Left ventricle myocardium superior (tissue), 1 donor: ENCODE results near the gene IFI27L1. TPM values are rescaled to one million over a fixed set of nuclear protein-coding genes. Genes with fewer than 3 reads are reported as not detected.

Source experiments
- ATAC-seq: fragments of 200-7000 bp; cut with Tn5 transposase; one replicate; pipeline ENCODE4 v1.9.1; 2020; ENCODE audit warnings: mild to moderate bottlenecking, moderate library complexity
- DNase-seq: peaks from one replicate; pipeline ENCODE4 v3.0.0-alpha.2; 2020
- intact Hi-C: fragments of 100-400 bp; cut with micrococcal nuclease; formaldehyde crosslinking; loops from one replicate; pipeline ENCODE4 v1.11.0; 2022
- total RNA-seq: library from RNA; stranded (reverse); fragmentation: NEBNext Ultra II Directional; extraction: Animal tissue kit (Norgen Biotek cat#: 25700); gene quantifications from one replicate; pipeline ENCODE4 v1.2.1, GENCODE V29; 2021
- donor health status: DM: no; HTN: yes; CAD: no; lungs with severe emphysema.

Gene IFI27L1
- total RNA-seq, 1 donor from 2014 or later = 9.7 TPM

DNA sequence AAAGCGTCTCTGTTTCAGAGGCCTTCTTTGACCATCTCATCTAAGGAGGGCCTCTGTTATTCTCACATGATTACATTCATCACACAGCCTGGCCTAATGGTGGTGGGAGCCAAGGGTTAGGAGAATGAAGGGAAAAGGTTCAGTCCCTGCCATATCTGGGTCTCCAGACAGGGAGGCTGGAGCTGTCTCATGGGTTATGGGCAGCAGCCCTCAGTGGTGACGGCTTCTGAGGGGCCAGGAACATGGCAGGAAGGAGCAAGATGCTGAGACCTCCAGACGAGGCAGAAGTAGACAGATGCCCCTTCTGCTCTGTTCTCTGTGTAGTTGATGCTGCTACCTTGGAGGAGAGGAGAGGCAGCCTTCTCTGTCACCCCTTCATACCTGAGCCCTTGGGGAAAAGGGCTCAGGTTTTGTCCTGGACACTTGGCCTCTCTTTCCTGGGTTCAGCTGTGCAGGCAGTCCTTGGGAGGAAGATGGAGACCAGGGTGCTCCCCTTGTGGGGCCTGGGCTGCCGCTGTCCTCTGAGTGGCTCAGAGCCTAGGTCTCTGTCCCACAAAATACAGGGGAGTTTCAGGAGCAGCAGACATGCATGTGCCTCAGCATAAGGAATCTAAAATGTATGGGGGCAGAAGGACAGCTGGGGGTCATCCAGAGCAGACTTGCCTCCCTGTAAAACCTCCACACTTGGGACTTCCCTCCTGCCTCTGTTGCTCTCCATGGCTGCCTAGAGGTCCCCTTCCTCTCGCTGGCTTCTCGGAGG lies 44.7 kb downstream of the IFI27L1 start:
- DNase-seq = no peak

DNA sequence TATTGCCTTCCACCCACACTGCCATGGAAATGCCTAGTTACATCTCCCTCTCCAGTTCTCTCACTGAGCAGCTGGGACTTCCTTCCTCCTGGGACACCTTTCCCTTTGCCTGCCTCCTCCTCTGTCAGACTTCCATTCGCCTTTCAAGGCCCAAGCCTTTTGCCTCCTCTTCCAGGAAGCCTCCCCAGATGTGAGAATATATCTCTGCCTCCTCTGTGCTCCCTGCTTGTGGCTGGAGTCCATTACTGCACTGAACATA lies 45.2 kb downstream of the IFI27L1 start:
- intact Hi-C loops = no loop called here
- DNase-seq (no peak), ATAC-seq (no peak)

More for the DNA sequence above, 44.7 kb downstream of the IFI27L1 start:
- intact Hi-C loops = no loop called here
- no peak for ATAC-seq

DNA sequence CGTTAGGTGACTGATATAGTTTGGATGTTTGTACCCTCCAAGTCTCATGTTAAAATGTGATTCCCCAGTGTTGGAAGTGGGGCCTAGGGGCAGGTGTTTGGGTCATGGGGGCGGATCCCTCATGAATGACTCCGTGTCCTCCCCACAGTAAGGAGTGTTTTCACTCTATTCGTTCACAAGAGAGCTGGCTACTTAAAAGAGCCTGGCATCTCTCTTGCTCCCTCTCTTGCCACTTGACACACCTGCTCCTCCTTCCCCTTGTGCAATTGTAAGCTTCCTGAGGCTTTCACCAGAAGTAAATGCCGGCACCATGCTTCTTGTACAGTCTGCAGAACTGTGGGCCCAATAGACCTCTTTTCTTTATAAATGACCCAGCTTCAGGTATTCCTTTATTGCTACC lies 45.7 kb downstream of the IFI27L1 start:
- intact Hi-C loops = no loop called here
- ATAC-seq (no peak), DNase-seq (no peak)

DNA sequence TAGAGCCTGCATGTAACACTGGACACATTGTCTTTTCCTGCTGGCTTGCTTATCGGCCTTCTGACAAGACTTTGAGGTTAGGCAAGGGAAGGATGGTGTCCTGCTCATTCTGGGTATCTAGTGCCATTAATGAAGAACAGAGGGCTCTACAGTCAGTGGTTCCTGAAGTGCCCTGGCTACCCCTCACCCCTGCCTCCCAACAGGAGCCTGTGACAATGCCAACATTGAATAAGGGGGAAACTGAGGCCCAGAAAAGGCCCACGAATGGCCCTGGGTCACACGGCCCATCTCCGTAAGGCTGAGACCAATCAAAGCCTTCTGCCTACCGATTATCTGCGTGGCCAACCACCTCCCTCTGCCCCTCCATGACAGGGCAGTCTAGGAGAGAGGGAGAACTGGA lies 46.2 kb downstream of the IFI27L1 start:
- ATAC-seq (no peak), DNase-seq (no peak)
- intact Hi-C loops = no loop called here

DNA sequence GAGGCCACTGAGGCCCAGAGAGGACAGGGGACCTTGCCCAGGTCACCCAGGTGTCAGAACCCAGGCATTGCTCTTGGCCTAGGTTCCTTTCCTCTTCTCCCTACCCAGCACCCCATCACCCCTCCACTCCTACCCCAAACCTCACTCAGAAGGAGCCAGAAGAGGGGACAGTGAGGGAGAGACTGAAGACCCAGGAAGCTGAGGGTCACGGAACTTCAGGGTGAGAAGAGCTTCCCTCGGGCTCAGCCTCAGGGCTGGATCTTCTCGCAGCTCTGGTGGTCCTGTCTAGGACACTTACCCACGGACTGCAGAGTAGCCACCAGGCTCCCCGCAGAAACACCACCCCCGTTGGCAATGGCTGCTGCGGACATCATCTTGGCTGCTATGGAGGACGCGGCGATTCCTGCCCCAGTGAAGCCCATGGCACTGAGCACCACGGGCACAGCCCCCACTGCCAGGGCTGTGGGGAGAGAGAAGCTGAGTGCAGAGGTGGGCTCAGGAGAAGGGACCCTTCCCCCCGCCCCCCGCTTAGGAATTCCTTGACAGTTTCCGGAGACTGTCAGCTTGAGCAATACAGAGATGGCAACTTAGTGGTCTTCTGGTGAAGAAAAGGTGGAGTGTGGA lies 47.2 kb downstream of the IFI27L1 start:
- DNase-seq = no peak
- ATAC-seq = no peak
- intact Hi-C loops = no loop called here

DNA sequence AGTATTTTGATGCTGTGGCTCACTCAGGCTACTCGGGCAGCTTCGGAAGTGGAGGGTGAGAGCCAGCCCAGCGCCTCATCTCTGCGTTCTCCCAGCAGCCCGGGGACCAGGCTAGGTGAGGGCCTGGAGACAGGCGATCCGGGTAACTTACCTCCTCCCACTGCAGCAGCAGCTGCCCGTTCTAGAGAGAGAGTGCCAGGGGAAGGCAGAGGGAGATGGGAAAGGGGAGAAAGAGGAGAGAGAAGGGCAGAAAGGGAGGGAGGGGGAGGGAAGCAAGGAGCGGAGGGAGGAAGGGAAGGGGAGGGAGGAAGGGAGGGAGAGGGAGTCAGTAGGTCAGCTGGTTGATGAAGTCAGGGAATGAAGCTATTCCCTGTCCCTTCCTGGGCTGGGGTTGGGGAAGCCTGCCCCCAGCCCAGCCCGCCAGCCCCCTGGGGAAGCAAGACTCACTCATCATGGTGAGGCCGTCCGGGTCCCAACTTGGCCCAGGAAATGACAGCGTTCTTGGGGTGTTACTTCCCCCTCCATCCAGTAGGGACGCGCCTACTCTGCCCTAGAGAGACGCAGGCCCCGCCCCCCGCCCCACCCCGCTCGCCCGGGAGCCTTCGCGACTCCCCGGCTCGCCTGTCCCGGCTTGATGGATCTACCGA lies 48.1 kb downstream of the IFI27L1 start, which contains the start of gene IFI27L2:
TSS of gene IFI27L2 (minus strand) at position 494 of the 647 bp plus-strand sequence. CDS start at position 454, 40 bp downstream.
- peak; percentile 95 for ATAC-seq
- peak; percentile 80 for DNase-seq
- intact Hi-C loops = no loop called here

DNA sequence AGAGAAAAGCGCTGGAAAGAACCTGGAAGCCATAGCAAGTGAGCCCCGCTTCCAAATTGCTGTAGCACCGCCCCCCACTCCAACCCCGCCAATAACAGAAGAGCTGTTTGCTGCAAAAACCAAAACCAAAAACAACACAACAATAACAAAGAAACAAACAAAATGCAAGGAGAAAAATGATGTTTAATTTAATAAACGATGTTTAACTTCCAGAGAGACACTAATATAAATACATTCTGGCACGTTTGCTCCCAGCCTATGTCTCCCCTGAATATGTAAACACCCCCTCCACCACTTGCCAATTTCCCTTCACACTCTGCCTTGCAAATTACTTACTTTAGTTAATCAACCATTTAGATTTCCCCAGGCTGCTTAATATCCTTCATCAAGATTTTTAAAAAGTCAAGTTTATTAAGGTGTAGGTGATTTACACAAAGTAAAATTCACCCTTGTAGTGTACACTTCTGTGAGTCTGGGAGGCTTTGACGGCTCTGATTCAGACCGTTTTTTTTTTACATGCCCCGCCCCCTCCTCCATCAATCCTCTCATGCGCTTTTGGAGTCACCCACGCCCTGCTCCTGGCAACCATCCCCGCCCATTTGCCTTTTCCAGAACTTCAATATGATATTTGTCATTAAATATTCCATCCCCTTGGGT lies 48.8 kb downstream of the IFI27L1 start:
- intact Hi-C loops = no loop called here
- DNase-seq (peak; percentile 58), ATAC-seq (peak; percentile 66)

DNA sequence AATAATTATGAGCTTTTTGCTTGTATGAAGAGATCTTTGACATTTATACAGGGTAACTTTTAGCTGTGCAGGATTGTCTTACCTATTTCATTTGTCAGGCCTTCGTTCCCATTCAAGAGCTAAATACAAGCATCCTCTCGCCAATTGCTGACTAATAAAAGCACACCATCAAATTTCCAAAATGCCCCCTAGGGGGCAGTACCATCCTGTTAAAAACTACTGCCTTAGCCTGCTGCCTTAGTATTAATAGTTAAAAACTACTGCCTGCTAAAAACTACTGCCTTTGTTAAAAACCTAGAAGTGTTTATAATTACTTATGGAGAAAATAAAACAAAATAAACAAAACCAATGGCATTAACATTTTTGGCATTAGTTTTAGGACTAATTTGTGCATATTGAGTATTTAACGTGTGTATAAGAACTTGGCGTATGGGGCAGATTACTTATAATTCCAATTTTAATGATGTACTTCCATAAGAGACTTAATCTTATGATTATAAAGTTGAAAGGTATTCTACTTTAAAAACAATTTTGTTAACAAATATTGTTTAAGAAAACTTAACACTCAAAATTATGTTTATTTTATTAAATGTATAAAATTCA lies 51.3 kb downstream of the IFI27L1 start:
- intact Hi-C loops = no loop called here

DNA sequence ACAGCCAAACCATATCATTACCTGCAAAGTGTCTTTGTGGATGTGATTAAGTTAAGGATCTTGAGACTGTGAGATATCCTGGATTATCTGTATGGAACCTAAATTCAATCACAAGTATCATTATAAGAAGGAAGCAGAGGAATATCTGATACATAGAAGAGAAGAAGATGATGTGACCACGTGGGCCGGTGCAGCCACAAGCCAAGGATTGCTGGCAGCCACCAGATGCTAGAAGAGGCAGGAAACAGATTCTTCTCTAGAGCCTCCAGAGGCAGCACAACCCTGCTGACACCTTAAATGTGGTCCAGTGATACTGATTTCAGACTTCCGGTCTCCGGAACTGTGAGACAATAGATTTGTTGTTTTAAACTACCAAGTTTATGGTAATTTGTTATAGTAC lies 54.4 kb downstream of the IFI27L1 start:
- DNase-seq = no peak
- intact Hi-C loops = no loop called here
- ATAC-seq = no peak

More for the DNA sequence above, 51.3 kb downstream of the IFI27L1 start:
- ATAC-seq (no peak), DNase-seq (no peak)

DNA sequence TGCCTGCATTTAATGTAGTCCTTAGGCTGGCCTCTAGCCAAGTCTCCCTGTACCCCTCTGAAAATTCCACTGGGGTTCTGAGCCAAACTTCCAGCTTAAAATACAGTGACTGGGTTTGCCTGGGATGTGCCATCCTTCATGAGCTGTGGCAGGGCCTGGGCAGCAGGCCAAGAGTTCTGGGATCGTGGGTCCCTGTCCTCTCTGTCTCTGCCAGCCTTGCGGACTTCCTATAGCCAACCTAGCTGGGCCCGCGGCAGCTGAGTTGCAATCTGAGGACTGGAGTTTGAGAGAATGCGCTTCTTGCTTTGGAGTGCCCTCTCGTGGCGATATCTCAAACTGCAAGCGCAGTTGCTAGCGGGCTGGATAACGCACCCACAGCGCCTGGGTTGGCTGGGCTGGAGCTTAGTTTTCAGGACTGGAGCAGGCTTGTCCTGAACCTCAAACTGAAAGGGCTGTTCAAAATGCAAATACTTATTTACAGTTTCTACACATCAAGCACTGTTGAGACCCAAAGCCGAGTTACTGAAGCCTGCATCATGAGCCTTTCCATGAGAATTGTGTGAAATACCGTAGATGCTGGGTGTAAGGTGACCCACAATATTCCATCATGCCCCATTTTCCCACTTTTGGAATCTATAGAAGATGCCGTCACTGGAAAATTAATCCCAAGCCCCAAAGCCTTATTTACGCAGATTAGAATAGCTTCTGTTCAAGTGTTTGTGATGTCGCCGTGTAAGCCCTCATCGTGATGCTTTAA lies 55.6 kb downstream of the IFI27L1 start:
- intact Hi-C loops = loop anchor here (2.0 kb wide), 1 partner anchor 100 kb away; no protein-coding TSS in a partner anchor
- ATAC-seq = peak; percentile 97
- peak; percentile 93 for DNase-seq

DNA sequence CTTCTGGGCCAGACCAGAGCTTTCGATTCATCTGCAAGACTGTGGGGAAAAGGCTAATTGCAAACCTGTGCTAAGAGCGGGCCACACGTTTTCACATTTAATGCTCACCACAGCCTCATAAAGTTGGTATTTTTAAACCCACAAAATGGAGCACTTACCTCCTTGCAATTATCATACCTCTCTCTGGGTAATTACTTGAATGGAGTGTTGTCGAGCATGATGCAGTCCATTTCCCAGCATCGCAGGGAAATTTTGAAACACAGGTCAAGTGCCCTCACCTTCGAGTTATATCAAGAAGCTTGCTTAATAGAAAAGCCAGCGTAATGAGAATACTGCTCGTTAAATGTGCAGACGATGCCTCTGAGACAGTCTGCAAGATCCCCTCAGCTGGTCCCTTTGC lies 57.1 kb downstream of the IFI27L1 start:
- intact Hi-C loops = no loop called here
- ATAC-seq = no peak
- DNase-seq = no peak

DNA sequence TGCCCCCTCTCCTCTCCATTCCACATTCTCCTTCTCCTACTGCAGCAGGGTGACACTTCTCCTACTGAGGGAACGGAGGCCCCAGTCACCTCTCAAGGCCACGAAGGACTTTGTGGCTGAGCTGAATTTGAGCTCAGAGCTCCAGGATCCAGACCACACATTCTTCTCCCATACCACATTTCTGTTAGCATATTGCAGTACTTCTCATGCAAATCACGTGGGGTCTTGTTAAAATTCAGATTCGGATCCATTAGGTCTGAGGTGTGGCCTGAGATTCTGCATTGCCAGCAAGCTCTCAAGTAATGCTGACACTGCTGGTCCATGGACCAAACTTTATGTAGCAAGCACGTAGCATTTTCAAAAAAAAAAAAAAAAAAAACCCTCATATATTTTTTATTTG lies 57.9 kb downstream of the IFI27L1 start:
- no peak for DNase-seq
- ATAC-seq = no peak
- intact Hi-C loops = no loop called here

DNA sequence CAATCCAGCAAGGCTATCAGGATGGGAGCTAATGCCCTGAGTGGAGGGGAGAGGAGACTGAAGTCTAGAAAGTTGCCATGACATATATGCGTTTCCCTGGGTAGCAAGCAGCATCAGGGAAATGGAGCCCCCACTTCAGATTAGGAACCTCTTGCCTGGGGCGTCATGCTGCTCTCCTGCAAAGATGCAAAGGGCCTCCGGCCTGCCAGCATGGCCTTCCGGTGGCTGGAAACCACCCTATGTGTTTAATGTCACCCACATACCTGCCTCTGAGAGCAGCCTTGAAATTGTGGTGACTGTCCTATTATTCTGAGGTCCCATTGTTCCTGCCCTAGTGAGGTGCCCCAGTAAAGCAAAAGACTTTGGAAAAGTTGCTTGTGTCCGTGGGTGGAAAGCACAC lies 58.3 kb downstream of the IFI27L1 start:
- DNase-seq (no peak), ATAC-seq (no peak)
- intact Hi-C loops = no loop called here

DNA sequence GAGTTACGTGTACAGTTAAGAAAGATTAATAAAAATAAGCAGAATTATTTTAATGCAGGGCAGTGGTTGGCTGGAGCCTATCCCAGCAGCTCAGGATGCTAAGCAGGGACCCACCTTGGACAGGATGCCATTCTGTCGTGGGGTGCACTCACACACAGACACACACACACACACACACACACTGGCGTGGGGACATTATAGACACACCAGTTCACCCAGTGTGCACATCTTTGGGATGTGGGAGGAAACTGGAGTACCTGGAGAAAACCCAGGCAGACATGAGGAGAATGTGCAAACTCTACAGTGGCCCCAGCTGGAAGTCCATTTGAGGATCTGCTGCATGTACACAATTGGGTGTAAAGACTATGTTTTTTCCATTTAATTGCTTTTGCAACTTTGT lies 61.1 kb downstream of the IFI27L1 start:
- ATAC-seq (no peak), DNase-seq (no peak)

DNA sequence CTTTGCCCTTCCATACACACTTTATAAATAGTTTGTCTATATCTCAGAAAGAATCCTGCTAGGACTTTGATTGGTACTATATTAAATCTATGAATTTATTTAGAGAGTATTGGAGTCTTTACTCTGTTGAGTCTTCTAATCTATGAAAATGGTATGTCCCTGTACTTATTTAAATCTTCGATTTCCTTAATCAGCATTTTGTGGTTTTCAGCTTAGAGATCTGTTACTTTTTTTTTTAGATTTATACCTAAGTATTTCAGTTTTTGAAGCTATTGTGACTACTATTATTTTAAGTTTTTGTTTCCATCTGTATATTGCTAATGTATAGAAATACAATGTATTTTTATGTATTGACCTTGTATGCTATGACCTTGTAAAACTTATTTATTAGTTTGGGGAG lies 61.7 kb downstream of the IFI27L1 start:
- intact Hi-C loops = no loop called here
- ATAC-seq = no peak
- no peak for DNase-seq

More for the DNA sequence above, 61.1 kb downstream of the IFI27L1 start:
- intact Hi-C loops = no loop called here

DNA sequence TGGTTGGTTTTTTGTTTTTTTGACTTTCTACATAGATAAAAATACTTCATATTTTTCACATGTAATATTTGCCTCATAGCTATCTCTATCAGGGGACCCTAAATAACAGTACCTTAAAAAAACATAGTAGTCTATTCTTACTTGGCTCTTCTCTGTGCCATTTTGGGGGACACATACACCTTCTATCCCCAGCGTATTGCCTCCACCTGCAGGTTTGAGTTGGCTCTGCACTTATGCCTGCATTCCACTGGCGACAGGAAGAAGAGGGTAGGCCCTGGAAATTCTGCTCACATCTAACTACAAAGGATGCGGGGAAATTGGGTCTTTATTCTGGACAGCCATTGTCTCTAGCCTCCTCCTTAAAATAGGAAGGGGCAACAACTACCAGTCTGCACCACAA lies 62.1 kb downstream of the IFI27L1 start:
- intact Hi-C loops = no loop called here
- ATAC-seq (no peak), DNase-seq (no peak)

DNA sequence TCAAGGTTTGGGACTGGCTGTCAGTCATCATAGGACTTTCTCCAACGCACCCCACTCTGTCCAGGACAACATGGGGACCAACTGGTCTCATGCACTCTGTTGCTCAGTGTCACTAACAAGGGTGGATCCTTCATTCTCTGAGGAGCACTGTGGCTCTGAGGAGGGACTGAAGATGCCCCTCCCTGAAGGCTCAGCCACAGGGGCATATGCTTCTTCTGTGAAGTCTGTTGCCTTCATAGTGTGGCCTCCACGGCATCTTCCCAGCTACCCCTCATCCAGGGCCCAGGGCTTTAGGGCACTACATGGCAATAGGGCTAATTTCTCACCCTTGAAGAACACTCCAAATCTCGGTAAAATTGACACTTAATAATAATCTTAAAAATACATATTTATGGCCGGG lies 62.6 kb downstream of the IFI27L1 start:
- DNase-seq (no peak), ATAC-seq (no peak)
- intact Hi-C loops = no loop called here

DNA sequence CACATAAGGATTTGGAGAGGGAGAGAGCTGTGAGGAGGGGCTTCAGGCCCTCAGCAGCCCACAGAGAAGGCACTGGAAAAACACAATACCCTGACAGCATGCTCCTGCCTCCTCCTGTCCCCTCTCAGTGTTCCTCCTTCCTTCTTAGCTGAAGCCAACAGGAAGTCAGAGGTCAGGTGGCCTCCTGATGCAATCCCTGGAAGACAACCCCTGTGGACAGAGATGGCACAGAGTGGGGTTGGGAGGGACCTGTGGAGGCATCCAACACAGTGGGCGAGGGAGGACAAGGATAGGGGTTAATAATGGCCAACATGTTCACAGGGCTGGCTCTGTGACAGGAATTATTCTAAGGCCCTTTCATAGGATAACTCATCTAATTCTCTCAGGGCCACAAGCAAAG lies 63.7 kb downstream of the IFI27L1 start:
- intact Hi-C loops = no loop called here
- ATAC-seq (no peak), DNase-seq (no peak)

DNA sequence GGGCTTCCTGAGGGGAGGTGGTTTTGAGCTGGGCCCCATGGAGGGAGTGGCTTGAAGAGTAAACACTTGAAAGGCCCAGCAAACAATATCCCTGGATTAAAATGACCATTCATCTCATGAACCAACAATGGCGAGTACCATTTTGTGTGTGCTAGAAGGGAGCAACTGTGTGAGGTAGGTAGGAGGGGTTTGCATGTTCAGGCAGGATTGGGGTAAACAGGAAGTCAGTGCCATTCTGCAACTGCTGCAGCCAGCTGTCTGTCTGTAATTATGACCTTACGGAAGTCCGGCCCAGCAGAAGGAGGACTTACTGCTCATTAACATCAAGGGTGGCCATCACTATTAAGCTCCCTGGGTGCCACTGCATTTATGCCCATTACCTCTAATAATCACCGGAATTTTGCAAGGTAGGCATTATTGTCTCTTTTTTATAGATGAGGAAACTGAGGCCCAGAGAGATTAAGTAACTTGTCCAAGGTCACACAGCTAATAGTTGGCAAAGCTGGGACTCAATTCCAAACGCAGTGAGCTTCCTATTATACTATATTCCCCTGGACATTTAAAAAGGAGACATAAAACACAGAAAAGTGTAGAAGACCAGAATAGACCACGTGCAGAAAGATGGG lies 64.9 kb downstream of the IFI27L1 start:
- intact Hi-C loops = no loop called here
- DNase-seq (no peak), ATAC-seq (no peak)
